ENCODE data around the gene ACTL7A.

DNA sequence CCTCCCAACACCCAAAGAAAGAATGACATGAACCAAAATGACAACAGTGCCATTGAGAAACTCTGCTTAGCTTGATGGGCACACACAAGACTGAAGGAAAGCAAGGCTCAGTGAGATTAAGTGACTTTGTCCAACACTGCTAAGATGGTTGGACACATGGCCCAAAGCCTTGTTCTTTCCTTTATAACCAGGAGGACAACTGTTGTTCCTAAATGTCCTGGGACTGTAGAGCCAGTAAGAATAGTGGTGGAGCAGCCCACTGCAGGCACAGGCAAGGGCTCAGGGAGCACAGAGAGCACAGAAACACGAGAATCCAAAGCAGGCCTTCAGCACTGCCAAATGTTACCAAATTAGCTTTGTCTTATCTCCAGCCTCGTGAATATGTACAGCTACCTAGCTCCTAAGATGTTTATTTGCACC, 3.9 kb downstream of the ACTL7A start:
- no peak for TF ChIP-seq MXI1 (conservative IDR thresholded peaks at IDR 0.05; ENCODE audit: poor library complexity, severe bottlenecking)
- no peak for TF ChIP-seq TAF1 (IDR thresholded peaks at IDR 0.05; ENCODE audit: low read depth)

Data from neural cell (in vitro differentiated cells).